Gastrocnemius medialis (tissue), 4 donors: ENCODE measurements around the gene SNX10. TPM values are rescaled to one million over a fixed set of nuclear protein-coding genes. Genes with fewer than 3 reads are reported as not detected.
A peak's percentile ranks its signal among the peaks of the same experiment; 100 is the strongest.
"Not testable (repeated sequence)": the region's sequence is repeated elsewhere in the genome, so short reads cannot be mapped to it uniquely, and the experiment has no call there.

Experiments used
- ATAC-seq, 2 donors: fragments of 150-250 bp; one replicate each; pipeline ENCODE4 v1.9.1; 2016
- DNase-seq, 2 donors: peaks; one replicate each; pipeline ENCODE4 v3.0.0-alpha.2; 2019
- H3K27ac ChIP-seq, 4 donors: fragments of 200-600 bp; sonication (generic); 1 replicate in 1 of 4; 2 replicates in 3 of 4; pipeline ENCODE4 v1.5.1; 2016 to 2018; ENCODE audit warnings: mild to moderate bottlenecking in 2 of 4, moderate library complexity in 1 of 4
- H3K27me3 ChIP-seq, 3 donors: fragments of 200-600 bp; sonication (generic) in 2 of 3; 1 replicate in 1 of 3; 2 replicates in 2 of 3; pipeline versions ENCODE4 v1.5.1 to v1.6.0; 2016 to 2019; ENCODE audit warnings: mild to moderate bottlenecking in 1 of 3, moderate library complexity in 1 of 3
- H3K36me3 ChIP-seq, 2 donors: fragments of 200-600 bp; sonication (generic) in 1 of 2; one replicate each; pipeline ENCODE4 v1.5.1; 2017 to 2018
- H3K4me1 ChIP-seq, 2 donors: fragments of 200-600 bp; sonication (generic) in 1 of 2; one replicate each; pipeline ENCODE4 v1.5.1; 2016 to 2017; ENCODE audit warnings: mild to moderate bottlenecking in 2 of 2
- H3K4me3 ChIP-seq, 4 donors: fragments of 200-600 bp; sonication (generic) in 3 of 4; 1 replicate in 1 of 4; 2 replicates in 3 of 4; pipeline ENCODE4 v1.5.1; 2016 to 2019; ENCODE audit warnings: mild to moderate bottlenecking in 2 of 4
- H3K9me3 ChIP-seq, 3 donors: fragments of 200-600 bp; sonication (generic) in 2 of 3; 1 replicate in 1 of 3; 2 replicates in 2 of 3; pipeline ENCODE4 v1.5.1; 2016 to 2019
- CTCF ChIP-seq, 5 experiments: fragments of 450-650 bp in 3 of 5; fragments of 200-600 bp in 2 of 5; sonication (generic) in 2 of 5; IDR thresholded peaks in 4 of 5; conservative IDR thresholded peaks in 1 of 5; 1 replicate in 4 of 5; 2 replicates in 1 of 5; pipeline ENCODE4 v1.5.1; 2016 to 2019; ENCODE audit warnings: antibody characterized with exemption in 5 of 5, mild to moderate bottlenecking in 3 of 5, moderate library complexity in 3 of 5
- POLR2A ChIP-seq, 2 donors: fragments of 450-650 bp; IDR thresholded peaks; one replicate each; pipeline ENCODE4 v1.6.1; 2017; ENCODE audit warnings: antibody characterized with exemption in 2 of 2, mild to moderate bottlenecking in 2 of 2, moderate library complexity in 2 of 2
- in situ Hi-C, 4 donors: fragments of 200-750 bp; cut with MboI; loops; one replicate each; pipeline versions ENCODE4 v1.15.0 to v1.8.0; 2017; ENCODE audit warnings: low sequenced_read_pairs in 4 of 4
- intact Hi-C: fragments of 100-400 bp; cut with DNase I; formaldehyde crosslinking; loops from one replicate; pipeline ENCODE4 v1.15.1; 2023; ENCODE audit warnings: low total_unique reads
- total RNA-seq, 4 donors: library from RNA; depleted of rRNA; stranded (reverse); fragments of >200 nt; gene quantifications; one replicate each; pipeline versions ENCODE4 v1.1.0 to v1.2.3, GENCODE V29; 2016

The SNX10 gene
- total RNA-seq, 4 donors from 2014 or later: 1.2 to 1.9 (median 1.3) TPM; not detected in 1

GRCh38 chr7:26280097-26280496 is 11.6 kb upstream of the SNX10 start:
- intact Hi-C loops (no loop called here), in situ Hi-C loops (no loop called here)
- Histone ChIP-seq H3K36me3 (no peaks in the 10 kb centered on the region), H3K4me1 (no peaks in the 10 kb centered on the region), H3K4me3 (no peak overlapping the region), H3K27me3 (no peaks in the 10 kb centered on the region), H3K27ac (no peak overlapping the region), H3K9me3 (no peaks in the 10 kb centered on the region)
- no peak for DNase-seq
- TF ChIP-seq POLR2A (IDR thresholded peaks at IDR 0.05) (no peak), CTCF (IDR thresholded peaks at IDR 0.05 in 4 of 5, conservative IDR thresholded peaks at IDR 0.05 in 1 of 5) (no peak)
- no peak for ATAC-seq

GRCh38 chr7:26280723-26281122 is 10.9 kb upstream of the SNX10 start:
- no peaks in the 10 kb centered on the region for H3K36me3 ChIP-seq
- H3K9me3 ChIP-seq: no peaks in the 10 kb centered on the region
- H3K4me3 ChIP-seq: no peak overlapping the region
- in situ Hi-C loops: no loop called here
- H3K4me1 ChIP-seq: no peaks in the 10 kb centered on the region
- intact Hi-C loops: no loop called here
- TF ChIP-seq CTCF (IDR thresholded peaks at IDR 0.05 in 4 of 5, conservative IDR thresholded peaks at IDR 0.05 in 1 of 5): no peak
- no peak for TF ChIP-seq POLR2A (IDR thresholded peaks at IDR 0.05)
- ATAC-seq (no peak), DNase-seq (no peak)
- H3K27ac ChIP-seq: no peak overlapping the region
- H3K27me3 ChIP-seq: no peaks in the 10 kb centered on the region

- DNase-seq: no peak
- no peak overlapping the region for H3K4me3 ChIP-seq
- TF ChIP-seq POLR2A (IDR thresholded peaks at IDR 0.05) (no peak), CTCF (IDR thresholded peaks at IDR 0.05 in 4 of 5, conservative IDR thresholded peaks at IDR 0.05 in 1 of 5) (no peak)
- no peak overlapping the region for H3K27ac ChIP-seq
- H3K27me3 ChIP-seq: no peaks in the 10 kb centered on the region
- in situ Hi-C loops (no loop called here), intact Hi-C loops (no loop called here)
- no peaks in the 10 kb centered on the region for H3K9me3 ChIP-seq
- no peaks in the 10 kb centered on the region for H3K36me3 ChIP-seq
- no peaks in the 10 kb centered on the region for H3K4me1 ChIP-seq
- no peak for ATAC-seq
Observed at GRCh38 chr7:26284477-26284876, 7.2 kb upstream of the SNX10 start.

- Histone ChIP-seq H3K4me3 (no peak overlapping the region), H3K27me3 (no peaks in the 10 kb centered on the region), H3K4me1 (no peaks in the 10 kb centered on the region), H3K36me3 (no peaks in the 10 kb centered on the region), H3K9me3 (no peaks in the 10 kb centered on the region), H3K27ac (no peak overlapping the region)
- no peak for DNase-seq
- in situ Hi-C loops: no loop called here
- intact Hi-C loops: no loop called here
- no peak for TF ChIP-seq POLR2A (IDR thresholded peaks at IDR 0.05)
- no peak for TF ChIP-seq CTCF (IDR thresholded peaks at IDR 0.05 in 4 of 5, conservative IDR thresholded peaks at IDR 0.05 in 1 of 5)
- no peak for ATAC-seq
Observed at GRCh38 chr7:26284995-26285632, 6.5 kb upstream of the SNX10 start.

GRCh38 chr7:26286157-26286556 is 5.5 kb upstream of the SNX10 start:
- in situ Hi-C loops: no loop called here
- Histone ChIP-seq H3K4me3 (no peak overlapping the region), H3K4me1 (no peaks in the 10 kb centered on the region), H3K36me3 (no peaks in the 10 kb centered on the region), H3K27ac (no peak overlapping the region), H3K27me3 (no peaks in the 10 kb centered on the region), H3K9me3 (no peaks in the 10 kb centered on the region)
- TF ChIP-seq CTCF (IDR thresholded peaks at IDR 0.05 in 4 of 5, conservative IDR thresholded peaks at IDR 0.05 in 1 of 5): no peak
- no peak for TF ChIP-seq POLR2A (IDR thresholded peaks at IDR 0.05)
- intact Hi-C loops: no loop called here
- ATAC-seq (no peak), DNase-seq (no peak)

- peak in 1 of 2 donors; percentile 15 for DNase-seq
- H3K27me3 ChIP-seq, H3K27ac ChIP-seq, intact Hi-C loops, in situ Hi-C loops, H3K36me3 ChIP-seq, H3K4me1 ChIP-seq, H3K4me3 ChIP-seq, H3K9me3 ChIP-seq, ATAC-seq: not testable (repeated sequence)
Observed at GRCh38 chr7:26288126-26288525, 3.5 kb upstream of the SNX10 start.
